ENCODE measurements around the gene BUD13. TPM values are rescaled to one million over a fixed set of nuclear protein-coding genes. Genes with fewer than 3 reads are reported as not detected.

Gene BUD13
- total RNA-seq, 1 experiment from 2014 or later: 15.9 TPM

DNA sequence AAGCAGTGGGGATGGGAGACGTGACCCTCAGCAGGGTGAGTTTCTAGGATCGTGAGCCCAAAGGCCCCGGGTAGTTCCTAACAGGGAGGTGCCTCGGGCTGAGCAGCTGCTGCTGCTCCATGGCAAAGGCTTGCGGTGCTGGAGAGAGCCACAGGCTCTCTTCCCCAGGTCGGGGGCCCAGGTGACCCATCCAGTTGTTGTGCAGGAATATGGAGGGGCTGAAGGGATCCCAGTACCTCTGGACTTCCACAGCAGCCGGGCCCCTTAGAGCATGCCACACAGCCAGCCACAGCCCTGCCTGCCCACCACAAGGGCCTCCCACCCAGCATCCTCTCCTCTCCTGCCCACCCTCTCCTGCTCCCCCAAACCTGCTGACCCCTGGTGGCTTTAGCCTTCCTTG lies 49.3 kb downstream of the BUD13 start:
- no peak for DNase-seq (ENCODE audit: extremely low read depth, low read depth)

DNA sequence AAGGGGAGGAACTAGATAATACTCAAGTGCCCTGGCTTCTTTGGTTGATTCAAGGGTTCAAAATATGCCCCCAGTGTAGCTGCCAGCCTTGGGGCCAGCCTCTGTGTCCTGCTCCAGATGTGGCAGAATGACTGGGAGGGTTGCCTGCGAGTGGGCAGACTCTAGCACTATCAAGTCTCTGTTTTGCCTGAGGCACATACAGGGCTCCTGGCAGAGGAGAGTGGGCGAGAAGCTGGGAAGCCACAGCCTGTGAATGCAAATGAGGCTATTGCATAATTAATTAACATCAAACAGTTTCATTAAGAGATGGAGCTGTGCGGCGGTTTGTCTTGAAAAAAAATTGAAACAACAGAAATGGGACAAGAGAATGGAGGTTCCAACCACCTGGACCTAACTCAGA lies 50.8 kb downstream of the BUD13 start:
- DNase-seq (ENCODE audit: extremely low read depth, low read depth): no peak

DNA sequence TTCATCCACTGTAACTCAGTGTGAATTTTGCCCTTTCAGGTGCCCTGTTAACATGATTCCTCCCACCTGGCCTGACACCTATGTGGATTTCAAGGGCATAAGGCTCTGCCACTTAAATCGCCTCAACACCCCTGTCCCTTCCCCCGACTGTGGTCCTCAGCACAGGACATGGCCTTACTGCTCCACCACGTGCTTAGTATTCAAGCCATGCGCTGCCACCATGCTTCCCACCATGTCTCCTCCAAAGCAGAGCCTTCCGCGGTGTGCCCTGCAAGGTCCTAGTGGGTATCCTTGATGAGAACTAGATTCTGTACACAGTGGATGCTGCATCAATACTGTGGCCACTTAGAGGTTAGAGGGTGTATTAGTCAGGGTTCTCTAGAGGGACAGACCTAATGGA lies 51.9 kb downstream of the BUD13 start:
- no peak for DNase-seq (ENCODE audit: extremely low read depth, low read depth)

DNA sequence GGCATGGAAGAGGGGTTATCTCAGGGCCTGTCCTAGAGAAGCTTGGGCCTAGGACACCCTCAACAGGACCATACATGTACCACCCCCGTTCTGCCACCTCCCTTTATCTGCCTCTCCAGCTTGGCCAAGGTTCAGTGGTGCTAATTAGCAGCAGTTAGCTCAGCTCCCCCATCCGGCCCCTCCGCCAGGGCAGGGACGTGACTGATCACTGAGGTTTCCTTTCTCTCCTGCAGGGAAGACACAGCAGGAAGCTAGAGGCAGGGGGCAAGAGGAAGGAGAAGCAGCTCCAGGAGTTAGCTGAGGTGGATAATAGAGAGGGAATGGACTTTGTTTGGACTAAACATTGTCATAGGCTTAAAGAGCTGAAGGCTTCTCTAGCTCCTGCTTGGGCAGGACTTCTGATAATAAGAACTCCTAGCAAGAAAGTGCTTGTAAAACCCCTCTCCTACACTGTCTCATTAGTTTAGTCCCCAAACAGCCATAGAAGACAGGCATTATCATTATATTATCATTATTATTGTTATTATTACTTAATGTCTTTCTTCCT lies 53.8 kb downstream of the BUD13 start:
- DNase-seq (ENCODE audit: extremely low read depth, low read depth): no peak

DNA sequence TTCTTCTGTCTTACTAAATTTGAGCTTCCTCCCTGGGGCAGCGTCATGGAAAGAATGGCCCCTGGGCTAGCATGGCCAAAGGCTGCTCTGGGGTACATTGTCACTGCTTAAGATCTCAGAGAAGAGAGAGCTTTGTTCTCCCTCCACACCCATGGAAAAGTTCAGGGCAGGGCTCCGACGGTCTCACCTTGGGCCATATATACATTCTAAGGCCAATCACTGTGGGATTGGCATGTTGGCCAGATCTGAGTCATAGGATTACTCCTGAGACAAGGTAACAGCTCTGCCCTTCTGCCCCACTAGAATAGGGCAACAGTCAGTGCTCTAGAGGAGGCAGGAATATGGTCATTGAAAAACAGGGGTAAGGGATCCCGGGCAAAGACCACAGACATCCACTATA lies 56.2 kb downstream of the BUD13 start:
- no peak for DNase-seq (ENCODE audit: extremely low read depth, low read depth)

- DNase-seq (ENCODE audit: extremely low read depth, low read depth): no peak
Observed at GRCh38 chr11:116715383-116715782, 57.4 kb downstream of the BUD13 start.

GRCh38 chr11:116714902-116715301 lies 57.9 kb downstream of the BUD13 start:
- no peak for DNase-seq (ENCODE audit: extremely low read depth, low read depth)

DNA sequence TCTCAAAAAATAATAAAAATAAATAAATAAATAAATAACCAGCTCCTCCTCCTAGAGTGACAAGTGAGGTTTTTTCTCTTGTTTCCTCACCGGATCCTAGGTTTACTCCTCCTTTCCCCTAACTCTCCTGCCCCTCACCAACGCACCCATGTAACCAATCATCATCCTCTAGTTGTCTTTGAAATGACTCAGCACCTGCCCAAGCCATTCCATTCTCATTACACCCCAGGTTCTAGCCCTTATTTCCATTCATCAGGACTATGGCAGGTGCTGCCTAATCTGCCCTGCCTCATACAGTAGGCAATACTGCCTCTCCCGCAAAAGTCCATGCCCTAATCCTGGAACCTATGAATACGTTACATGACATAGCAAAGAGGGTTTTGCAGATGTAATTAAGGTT lies 60.4 kb downstream of the BUD13 start:
- no peak for DNase-seq (ENCODE audit: extremely low read depth, low read depth)

DNA sequence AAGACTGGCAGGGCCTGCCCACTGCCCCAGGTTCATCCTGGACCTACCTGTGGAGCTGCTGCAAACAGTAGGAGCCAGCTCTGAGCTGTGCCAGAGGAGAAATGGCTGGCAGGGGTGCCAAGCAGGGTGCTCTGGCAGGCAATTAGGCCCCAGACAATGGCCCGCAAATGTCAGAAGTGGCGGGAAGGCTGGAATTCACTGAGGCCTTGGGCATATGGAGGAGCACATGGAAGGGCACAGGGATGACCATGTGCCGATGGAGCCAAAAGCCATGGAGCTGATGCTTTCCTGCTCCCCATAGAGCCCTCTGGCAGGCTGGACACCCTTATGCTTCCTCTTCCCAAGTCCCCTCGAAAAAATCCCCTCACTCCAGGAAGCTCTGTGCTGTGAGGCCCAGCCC lies 62.0 kb downstream of the BUD13 start:
- no peak for DNase-seq (ENCODE audit: extremely low read depth, low read depth)

DNA sequence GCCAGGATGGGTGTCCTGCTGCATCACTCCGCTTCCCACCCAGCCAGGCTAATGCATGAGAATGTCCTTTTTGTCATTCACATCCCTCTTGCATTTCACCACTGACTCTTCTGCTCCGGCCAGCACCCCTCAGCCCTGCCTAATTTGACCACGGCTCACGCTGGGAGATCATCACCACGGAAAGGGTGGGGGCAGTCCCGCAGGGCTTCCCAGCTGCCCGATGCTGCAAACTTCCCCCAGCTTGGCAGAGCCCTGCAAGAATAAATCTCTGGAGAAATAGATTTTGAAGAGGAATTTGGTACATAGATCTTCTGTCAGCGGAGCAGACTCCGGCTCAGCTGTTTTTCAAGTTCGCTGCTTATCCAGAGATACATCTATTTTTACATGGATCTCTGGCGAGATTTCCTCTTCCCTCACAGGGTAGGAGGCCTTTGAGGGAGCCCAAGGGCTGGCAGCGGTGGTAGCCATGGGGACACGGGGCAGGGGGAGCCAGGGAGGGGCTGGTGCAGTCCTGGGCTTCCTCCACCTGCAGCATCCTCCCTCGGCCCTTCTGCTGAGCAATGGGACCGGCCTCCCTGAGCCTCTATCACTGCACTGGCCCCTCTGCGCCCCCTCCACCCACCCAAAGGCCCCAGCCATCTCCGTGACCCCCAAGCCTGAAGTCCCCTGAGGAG lies 62.6 kb downstream of the BUD13 start:
- no peak for DNase-seq (ENCODE audit: extremely low read depth, low read depth)

GRCh38 chr11:116707746-116708145 lies 65.0 kb downstream of the BUD13 start:
- no peak for DNase-seq (ENCODE audit: extremely low read depth, low read depth)

- DNase-seq (ENCODE audit: extremely low read depth, low read depth): no peak
Observed at GRCh38 chr11:116707161-116707629, 65.6 kb downstream of the BUD13 start.

GRCh38 chr11:116703421-116703820 lies 69.4 kb downstream of the BUD13 start:
- DNase-seq (ENCODE audit: extremely low read depth, low read depth): no peak

DNA sequence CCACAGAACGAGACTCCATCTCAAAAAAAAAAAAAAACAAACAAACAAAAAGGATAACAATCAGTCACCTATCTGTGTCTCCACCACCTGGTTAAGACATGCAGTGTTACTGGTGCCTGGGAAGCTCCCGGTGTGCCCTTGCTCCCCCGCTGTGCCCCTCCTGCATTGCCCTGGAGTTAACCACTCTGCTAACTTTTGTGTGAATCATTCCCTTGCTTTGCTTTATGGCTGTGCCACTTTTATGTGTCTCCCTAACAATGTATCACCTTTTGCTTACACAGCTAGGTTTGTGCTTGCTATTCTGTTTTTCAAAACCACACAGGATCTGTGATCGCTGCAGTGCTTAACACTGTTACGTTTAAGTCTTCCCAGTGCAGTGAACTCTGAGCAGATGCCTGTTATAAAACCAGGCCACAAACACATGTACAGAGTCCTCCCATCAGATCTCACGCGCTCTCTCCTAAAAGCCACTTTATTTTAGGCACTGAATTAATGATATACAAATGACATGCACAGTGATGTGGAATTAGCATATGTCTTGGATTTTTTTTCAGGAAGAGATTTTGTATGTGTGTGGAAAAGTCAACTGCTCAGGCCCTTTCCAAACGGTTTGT lies 69.9 kb downstream of the BUD13 start:
- no peak for DNase-seq (ENCODE audit: extremely low read depth, low read depth)

DNA sequence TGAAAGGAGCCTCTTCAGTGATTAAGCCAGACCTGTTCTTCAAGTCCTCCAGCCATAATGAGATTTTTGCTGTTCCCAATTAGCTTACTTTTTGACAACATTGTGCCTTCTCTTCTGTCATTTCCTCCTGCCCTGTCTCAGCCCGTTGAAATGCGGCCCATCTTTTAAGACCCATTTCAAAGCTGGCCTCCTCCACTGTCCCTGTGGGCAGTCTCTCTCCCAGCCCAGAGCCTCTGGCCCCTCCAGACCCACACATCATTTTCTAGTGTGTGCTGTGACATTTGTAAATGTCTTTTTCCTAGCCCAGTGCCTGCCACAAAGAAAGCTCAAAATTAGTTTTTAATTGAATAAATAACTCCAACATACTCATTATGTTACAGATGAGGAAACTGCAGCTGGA lies 70.9 kb downstream of the BUD13 start:
- DNase-seq (ENCODE audit: extremely low read depth, low read depth): no peak

DNA sequence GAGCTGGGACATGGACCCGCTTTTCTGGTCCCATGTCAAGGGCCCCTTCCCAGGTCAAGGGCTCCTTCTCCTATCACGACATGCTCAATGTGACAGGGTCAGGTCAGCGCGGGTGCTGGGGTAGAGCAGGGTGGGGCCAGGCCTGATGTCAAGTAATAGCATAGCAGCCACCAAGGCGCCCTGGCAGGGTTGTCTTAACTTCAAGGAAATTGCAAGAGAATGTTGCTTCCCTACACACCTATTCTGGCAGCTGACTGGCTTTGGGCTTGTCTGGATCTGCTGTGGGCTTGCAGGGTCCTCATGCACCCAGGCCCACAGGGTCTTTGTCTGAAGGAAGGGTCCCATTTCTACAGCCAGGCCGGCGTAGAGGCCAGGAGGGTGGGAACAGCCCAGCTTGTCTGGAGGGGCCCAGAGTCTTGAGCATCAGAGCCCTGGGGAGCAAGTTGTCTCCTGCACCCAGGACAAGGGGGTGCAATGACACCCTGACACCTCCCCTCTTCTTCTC lies 71.4 kb downstream of the BUD13 start:
- DNase-seq (ENCODE audit: extremely low read depth, low read depth): no peak

GRCh38 chr11:116700586-116701220 lies 72.1 kb downstream of the BUD13 start:
- DNase-seq (ENCODE audit: extremely low read depth, low read depth): no peak

Data from NCI-H460 (cell line).